Measurements from ENCODE around the gene OVOL3. TPM values are rescaled to one million over a fixed set of nuclear protein-coding genes. Genes with fewer than 3 reads are reported as not detected.

The OVOL3 gene
- total RNA-seq, 2 donors from 2014 or later: not detected

DNA sequence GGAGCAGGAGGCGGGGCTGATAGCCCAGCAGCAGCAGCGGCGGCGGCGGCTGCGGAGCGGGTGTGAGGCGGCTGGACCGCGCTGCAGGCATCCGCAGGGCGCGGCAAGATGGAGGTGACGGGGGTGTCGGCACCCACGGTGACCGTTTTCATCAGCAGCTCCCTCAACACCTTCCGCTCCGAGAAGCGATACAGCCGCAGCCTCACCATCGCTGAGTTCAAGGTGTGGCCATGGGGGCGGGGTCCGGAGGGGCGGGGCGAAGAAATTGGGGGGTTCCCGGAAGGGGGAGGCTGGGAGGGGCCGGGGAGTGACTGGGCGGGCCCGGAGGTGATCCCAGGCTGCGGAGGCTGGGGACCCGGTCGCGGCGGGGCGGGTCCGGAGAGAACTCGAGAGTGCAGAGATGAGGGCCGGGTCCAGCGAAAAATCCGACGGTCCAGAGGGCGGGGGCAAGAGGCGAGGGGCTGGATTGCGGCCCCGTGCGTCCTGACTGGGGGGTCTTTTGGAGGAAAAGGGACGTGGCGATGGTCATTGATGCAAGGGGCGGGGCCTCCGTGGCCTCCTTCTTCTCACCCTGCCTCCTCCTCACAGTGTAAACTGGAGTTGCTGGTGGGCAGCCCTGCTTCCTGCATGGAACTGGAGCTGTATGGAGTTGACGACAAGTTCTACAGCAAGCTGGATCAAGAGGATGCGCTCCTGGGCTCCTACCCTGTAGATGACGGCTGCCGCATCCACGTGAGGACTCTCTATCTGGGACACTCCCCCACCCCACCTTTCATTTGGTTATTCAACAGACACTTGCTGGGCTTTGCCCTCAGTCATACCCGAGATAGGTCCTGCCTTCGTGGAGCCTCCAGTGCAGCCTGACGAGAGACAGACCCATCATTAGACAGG is 4.8 kb downstream of the OVOL3 start, which contains the start of gene TBCB:
Gene TBCB (plus strand): TSS at position 16 of the 891 bp plus-strand sequence. CDS start 93 bp downstream, at position 109.
- H3K9me3 ChIP-seq: no peaks in the 10 kb centered on the region
- peaks cover 20% of the 10 kb centered on the region for H3K4me1 ChIP-seq
- DNase-seq: peak in 1 of 4 donors; percentile 23
- WGBS, 2 donors: 2 to 4% methylated on average over 13 to 59 of the region's 59 CpGs
- H3K27me3 ChIP-seq: no peaks in the 10 kb centered on the region
- peak in 2 of 3 donors; percentile 52 to 60 for TF ChIP-seq POLR2A (IDR thresholded peaks at IDR 0.05)
- no peak for TF ChIP-seq CTCF (IDR thresholded peaks at IDR 0.05)
- H3K36me3 ChIP-seq (replicated peaks in 1 of 2; ENCODE audit: insufficient read depth in 1 of 2, low read depth in 2 of 2): no peaks in the 10 kb centered on the region
- H3K4me3 ChIP-seq: peak within 1 kb of the TSS; percentile 46 to 77
- peak; percentile 30 for ATAC-seq
- intact Hi-C loops (cut with DNase I): no loop called here
- peak within 1 kb of the TSS; percentile 76 to 92 (median 80) for H3K27ac ChIP-seq

- ATAC-seq: no peak
- no peaks in the 10 kb centered on the region for H3K36me3 ChIP-seq (replicated peaks in 1 of 2; ENCODE audit: insufficient read depth in 1 of 2, low read depth in 2 of 2)
- DNase-seq: no peak
- no peak overlapping the region for H3K4me3 ChIP-seq
- no peaks in the 10 kb centered on the region for H3K27me3 ChIP-seq
- WGBS, 2 donors: 95 to 100% methylated on average over 1 of the region's 1 CpG
- intact Hi-C loops (cut with DNase I): no loop called here
- H3K27ac ChIP-seq: peak overlapping the region in 2 of 4 donors; percentile 85 to 92
- H3K9me3 ChIP-seq: no peaks in the 10 kb centered on the region
- TF ChIP-seq POLR2A (IDR thresholded peaks at IDR 0.05) (no peak), CTCF (IDR thresholded peaks at IDR 0.05) (no peak)
- peaks cover 20% of the 10 kb centered on the region for H3K4me1 ChIP-seq
Measured at GRCh38 chr19:36116344-36116637, 5.3 kb downstream of the OVOL3 start.

GRCh38 chr19:36120092-36120983 is 9.4 kb downstream of the OVOL3 start:
- Histone ChIP-seq H3K9me3 (no peaks in the 10 kb centered on the region), H3K36me3 (replicated peaks in 1 of 2; ENCODE audit: insufficient read depth in 1 of 2, low read depth in 2 of 2) (peaks cover 0 to 3% of the 10 kb centered on the region in 2 donors), H3K4me3 (no peak overlapping the region), H3K27me3 (no peaks in the 10 kb centered on the region), H3K4me1 (peaks cover 10% of the 10 kb centered on the region), H3K27ac (no peak overlapping the region)
- intact Hi-C loops (cut with DNase I): loop anchor here (5.0 kb wide), 1 partner anchor 52 kb away; no protein-coding TSS in a partner anchor
- no peak for ATAC-seq
- 88 to 92% methylated on average over 24 to 25 of the region's 26 CpGs for WGBS, 2 donors
- TF ChIP-seq POLR2A (IDR thresholded peaks at IDR 0.05) (no peak), CTCF (IDR thresholded peaks at IDR 0.05) (no peak)
- DNase-seq: no peak

DNA sequence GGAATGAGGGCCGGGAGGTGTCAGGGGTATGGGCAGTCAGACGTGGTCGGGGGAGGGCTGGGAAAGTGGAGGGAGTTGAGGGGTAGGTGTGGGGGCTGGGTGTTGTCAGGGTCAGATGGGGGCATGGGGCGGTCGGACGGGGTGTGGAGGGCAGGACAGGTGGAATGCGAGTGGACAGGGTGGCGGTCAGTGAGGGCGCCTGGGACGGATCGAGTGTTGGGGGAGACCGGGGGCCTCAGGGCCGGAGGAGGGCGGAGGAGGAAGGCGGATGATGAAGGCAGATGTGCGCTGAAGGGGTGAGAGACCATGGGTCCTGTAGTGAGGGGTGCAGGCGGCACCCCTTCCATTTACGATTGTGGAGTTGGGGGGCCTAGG is 10.0 kb downstream of the OVOL3 start:
- DNase-seq (no peak), ATAC-seq (no peak)
- no peaks in the 10 kb centered on the region for H3K9me3 ChIP-seq
- H3K4me1 ChIP-seq: peaks cover 7% of the 10 kb centered on the region
- peaks cover 0 to 3% of the 10 kb centered on the region in 2 donors for H3K36me3 ChIP-seq (replicated peaks in 1 of 2; ENCODE audit: insufficient read depth in 1 of 2, low read depth in 2 of 2)
- no peaks in the 10 kb centered on the region for H3K27me3 ChIP-seq
- no peak for TF ChIP-seq POLR2A (IDR thresholded peaks at IDR 0.05)
- TF ChIP-seq CTCF (IDR thresholded peaks at IDR 0.05): no peak
- 83 to 93% methylated on average over 18 of the region's 18 CpGs for WGBS, 2 donors
- no peak overlapping the region for H3K4me3 ChIP-seq
- H3K27ac ChIP-seq: no peak overlapping the region
- intact Hi-C loops (cut with DNase I): loop anchor here (5.0 kb wide), 1 partner anchor 51 kb away; no protein-coding TSS in a partner anchor
